Testis (tissue), 2 donors: Measurements from ENCODE around the gene HMOX1.

Experiments
- CTCF ChIP-seq, 3 experiments: fragments of 450-650 bp in 2 of 3; fragments of 200-600 bp in 1 of 3; sonication (generic) in 1 of 3; IDR thresholded peaks; one replicate each; pipeline ENCODE4 v1.5.1; 2016 to 2019; ENCODE audit warnings: antibody characterized with exemption in 3 of 3, mild to moderate bottlenecking in 2 of 3, moderate library complexity in 1 of 3
- POLR2A ChIP-seq: fragments of 450-650 bp; IDR thresholded peaks from one replicate; pipeline ENCODE4 v1.6.1; 2017; ENCODE audit warnings: antibody characterized with exemption, mild to moderate bottlenecking, moderate library complexity

- TF ChIP-seq POLR2A: no peak
- no peak for TF ChIP-seq CTCF (IDR thresholded peaks at IDR 0.05)
Observed at GRCh38 chr22:35343664-35344550, 37.0 kb upstream of the HMOX1 start.
